GM15510 (cell line): ENCODE data around the gene BAK1.

Experiments used
- POLR2A ChIP-seq: IDR thresholded peaks from 3 replicates; pipeline ENCODE4 v1.6.1; 2011; ENCODE audit warnings: borderline replicate concordance; ENCODE audit not compliant: insufficient read length; ENCODE audit errors: extremely low read depth

The BAK1 gene

GRCh38 chr6:33613795-33614168 lies 33.7 kb upstream of the BAK1 start:
- TF ChIP-seq POLR2A = no peak

- TF ChIP-seq POLR2A = no peak
Observed at GRCh38 chr6:33613146-33613794, 33.2 kb upstream of the BAK1 start.

GRCh38 chr6:33610779-33611732 lies 31.0 kb upstream of the BAK1 start:
- no peak for TF ChIP-seq POLR2A

GRCh38 chr6:33610067-33610466 lies 30.0 kb upstream of the BAK1 start:
- no peak for TF ChIP-seq POLR2A

GRCh38 chr6:33609528-33609927 lies 29.5 kb upstream of the BAK1 start:
- TF ChIP-seq POLR2A = no peak

GRCh38 chr6:33609019-33609418 lies 28.9 kb upstream of the BAK1 start:
- no peak for TF ChIP-seq POLR2A

GRCh38 chr6:33607784-33608161 lies 27.7 kb upstream of the BAK1 start:
- TF ChIP-seq POLR2A = no peak

GRCh38 chr6:33607126-33607783 lies 27.2 kb upstream of the BAK1 start:
- no peak for TF ChIP-seq POLR2A

GRCh38 chr6:33606642-33607041 lies 26.6 kb upstream of the BAK1 start:
- TF ChIP-seq POLR2A = no peak

GRCh38 chr6:33604941-33605854 lies 25.1 kb upstream of the BAK1 start:
- no peak for TF ChIP-seq POLR2A

GRCh38 chr6:33602180-33602579 lies 22.1 kb upstream of the BAK1 start:
- no peak for TF ChIP-seq POLR2A

GRCh38 chr6:33600761-33601160 lies 20.7 kb upstream of the BAK1 start:
- TF ChIP-seq POLR2A = no peak

- no peak for TF ChIP-seq POLR2A
Observed at GRCh38 chr6:33599413-33599938, 19.4 kb upstream of the BAK1 start.

- TF ChIP-seq POLR2A = no peak
Observed at GRCh38 chr6:33597551-33598322, 17.7 kb upstream of the BAK1 start.
